HepG2 (cell line): ENCODE data around the gene SERTAD1. TPM values are rescaled to one million over a fixed set of nuclear protein-coding genes. Genes with fewer than 3 reads are reported as not detected.

ENCODE experiments used
- BORCS8-MEF2B ChIP-seq: sonication (generic); formaldehyde crosslinking; IDR thresholded peaks from 2 replicates; pipeline ENCODE4 v1.8.0; 2022; ENCODE audit warnings: mild to moderate bottlenecking, missing genetic modification reagents
- CHD4 ChIP-seq: fragments of 200-600 bp; sonication (generic); IDR thresholded peaks from 2 replicates; pipeline ENCODE4 v1.7.0; 2017; ENCODE audit warnings: mild to moderate bottlenecking, low read length, borderline replicate concordance
- DNMT1 ChIP-seq: sonication (generic); formaldehyde crosslinking; IDR thresholded peaks from 2 replicates; pipeline ENCODE4 v1.5.1; 2020; ENCODE audit warnings: mild to moderate bottlenecking, missing genetic modification reagents
- EEA1 ChIP-seq: sonication (generic); formaldehyde crosslinking; IDR thresholded peaks from 2 replicates; pipeline ENCODE4 v1.5.1; 2020; ENCODE audit warnings: mild to moderate bottlenecking, missing genetic modification reagents, borderline replicate concordance
- HIVEP1 ChIP-seq: sonication (generic); formaldehyde crosslinking; IDR thresholded peaks from 2 replicates; pipeline ENCODE4 v1.4.0; 2020; ENCODE audit warnings: mild to moderate bottlenecking, missing genetic modification reagents
- JARID2 ChIP-seq: sonication (generic); formaldehyde crosslinking; IDR thresholded peaks from 2 replicates; pipeline ENCODE4 v1.8.1; 2023; ENCODE audit warnings: missing genetic modification reagents, inconsistent platforms; ENCODE audit not compliant: insufficient replicate concordance
- KDM1A ChIP-seq: IDR thresholded peaks from 2 replicates; pipeline ENCODE4 v1.6.1; 2016; ENCODE audit warnings: missing compliant biosample characterization
- MIER2 ChIP-seq: IDR thresholded peaks from 2 replicates; pipeline ENCODE4 v1.6.1; 2016; ENCODE audit warnings: missing biosample characterization, missing genetic modification reagents
- MTA1 ChIP-seq: sonication (generic); formaldehyde crosslinking; IDR thresholded peaks from 2 replicates; pipeline ENCODE4 v1.4.0; 2020; ENCODE audit warnings: missing genetic modification reagents, mild to moderate bottlenecking, borderline replicate concordance
- MZF1 ChIP-seq: sonication (generic); formaldehyde crosslinking; IDR thresholded peaks from 2 replicates; pipeline ENCODE4 v1.8.1; 2023; ENCODE audit warnings: mild to moderate bottlenecking, missing genetic modification reagents, borderline replicate concordance
- PHF20 ChIP-seq: sonication (generic); formaldehyde crosslinking; IDR thresholded peaks from 2 replicates; pipeline ENCODE4 v1.5.0; 2020; ENCODE audit warnings: mild to moderate bottlenecking, missing genetic modification reagents
- RXRA ChIP-seq: sonication (generic); formaldehyde crosslinking; IDR thresholded peaks from 2 replicates; pipeline ENCODE4 v1.5.1; 2020; ENCODE audit warnings: missing genetic modification reagents
- RXRB ChIP-seq: IDR thresholded peaks from 2 replicates; pipeline ENCODE4 v1.6.1; 2016; ENCODE audit warnings: borderline replicate concordance, missing genetic modification reagents, missing compliant biosample characterization
- SKI ChIP-seq: fragments of 450-650 bp; IDR thresholded peaks from one replicate; pipeline ENCODE4 v1.6.1; 2018; ENCODE audit warnings: mild to moderate bottlenecking; ENCODE audit not compliant: partially characterized antibody
- SMAD9 ChIP-seq: sonication (generic); formaldehyde crosslinking; IDR thresholded peaks from 2 replicates; pipeline ENCODE4 v1.5.1; 2020; ENCODE audit warnings: mild to moderate bottlenecking, missing genetic modification reagents
- SMYD3 ChIP-seq: sonication (generic); formaldehyde crosslinking; IDR thresholded peaks from 2 replicates; pipeline ENCODE4 v1.8.1; 2023; ENCODE audit warnings: mild to moderate bottlenecking, missing genetic modification reagents
- ZBTB21 ChIP-seq: sonication (generic); formaldehyde crosslinking; IDR thresholded peaks from 2 replicates; pipeline ENCODE4 v1.4.0; 2020; ENCODE audit warnings: missing genetic modification reagents
- ZBTB33 ChIP-seq: sonication (generic); formaldehyde crosslinking; IDR thresholded peaks from 2 replicates; pipeline ENCODE4 v1.4.0; 2020; ENCODE audit warnings: missing genetic modification reagents
- ZKSCAN8 ChIP-seq: IDR thresholded peaks from 2 replicates; pipeline ENCODE4 v1.6.1; 2016; ENCODE audit warnings: borderline replicate concordance, missing genetic modification reagents, missing compliant biosample characterization
- ZNF180 ChIP-seq: sonication (generic); formaldehyde crosslinking; IDR thresholded peaks from 2 replicates; pipeline ENCODE4 v1.4.0; 2020; ENCODE audit warnings: low read depth, missing genetic modification reagents, borderline replicate concordance
- ZSCAN22 ChIP-seq: sonication (generic); formaldehyde crosslinking; IDR thresholded peaks from 2 replicates; pipeline ENCODE4 v1.4.0; 2020; ENCODE audit warnings: mild to moderate bottlenecking, missing genetic modification reagents
- ZSCAN9 ChIP-seq: IDR thresholded peaks from 2 replicates; pipeline ENCODE4 v1.6.1; 2016; ENCODE audit warnings: borderline replicate concordance
- polyA plus RNA-seq, 8 experiments: library from polyadenylated mRNA; depleted of rRNA in 3 of 8; stranded (reverse) in 7 of 8; unstranded in 1 of 8; fragments of >200 nt; fragmentation: Illumina TruSeq in 4 of 8; extraction: Trizol in 4 of 8; gene quantifications; 2 replicates each; pipeline versions ENCODE4 v1.2.1 to v1.2.3, GENCODE V29; 2011 to 2016; ENCODE audit warnings: low read depth in 4 of 8, missing spikeins in 1 of 8, mixed read lengths in 1 of 8; ENCODE audit not compliant: insufficient read depth in 1 of 8
- total RNA-seq, 5 experiments: library from RNA; depleted of rRNA; stranded (reverse); fragments of >200 nt; fragmentation: Illumina TruSeq; extraction: Trizol; gene quantifications; 2 replicates each; pipeline ENCODE4 v1.2.3, GENCODE V29; 2016; ENCODE audit warnings: low read depth in 1 of 5
- TF ChIP-seq, protein P1 (sequence below): IDR thresholded peaks from 2 replicates; pipeline ENCODE4 v1.6.1; 2012; ENCODE audit warnings: low read depth, low read length, improper control_type of control experiment
- TF ChIP-seq, protein P2 (sequence below): sonication (generic); formaldehyde crosslinking; conservative IDR thresholded peaks from 2 replicates; pipeline ENCODE4 v1.8.0; 2022; ENCODE audit warnings: low read depth, missing genetic modification reagents
- TF ChIP-seq, protein P3 (sequence below): sonication (generic); formaldehyde crosslinking; IDR thresholded peaks from 2 replicates; pipeline ENCODE4 v1.5.0; 2020; ENCODE audit warnings: missing genetic modification reagents, mild to moderate bottlenecking, borderline replicate concordance

The SERTAD1 gene
- total and polyA plus RNA-seq, 2 of the 13 experiments (the other 11 are each of a cell fraction or from before 2014, with no cell fraction given), result 4.3 to 4.5 TPM

- TF ChIP-seq MZF1 (CRISPR knock-in tag) (no peak), MIER2 (CRISPR knock-in tag) (no peak), RXRA (CRISPR knock-in tag) (no peak; the same call in 1 of the 2 replicates), EEA1 (CRISPR knock-in tag) (no peak), CHD4 (no peak), RXRB (no peak; the same call in 1 of the 2 replicates), SMYD3 (CRISPR knock-in tag) (no peak), ZKSCAN8 (CRISPR knock-in tag) (no peak), JARID2 (CRISPR knock-in tag) (no peak), ZBTB21 (no peak), SKI (no peak), MTA1 (no peak), BORCS8-MEF2B (CRISPR knock-in tag) (no peak), KDM1A (CRISPR knock-in tag) (0 out of 2 replicates have a peak, but pooled peaks have one; percentile 30), HIVEP1 (no peak), ZSCAN9 (CRISPR knock-in tag) (0 out of 2 replicates have a peak, but pooled peaks have one; percentile 29), SMAD9 (CRISPR knock-in tag) (no peak), DNMT1 (CRISPR knock-in tag) (no peak), ZNF180 (CRISPR knock-in tag) (no peak), PHF20 (CRISPR knock-in tag) (no peak), ZSCAN22 (CRISPR knock-in tag) (no peak), ZBTB33 (CRISPR knock-in tag) (no peak)
- TF ChIP-seq, protein P1, sequence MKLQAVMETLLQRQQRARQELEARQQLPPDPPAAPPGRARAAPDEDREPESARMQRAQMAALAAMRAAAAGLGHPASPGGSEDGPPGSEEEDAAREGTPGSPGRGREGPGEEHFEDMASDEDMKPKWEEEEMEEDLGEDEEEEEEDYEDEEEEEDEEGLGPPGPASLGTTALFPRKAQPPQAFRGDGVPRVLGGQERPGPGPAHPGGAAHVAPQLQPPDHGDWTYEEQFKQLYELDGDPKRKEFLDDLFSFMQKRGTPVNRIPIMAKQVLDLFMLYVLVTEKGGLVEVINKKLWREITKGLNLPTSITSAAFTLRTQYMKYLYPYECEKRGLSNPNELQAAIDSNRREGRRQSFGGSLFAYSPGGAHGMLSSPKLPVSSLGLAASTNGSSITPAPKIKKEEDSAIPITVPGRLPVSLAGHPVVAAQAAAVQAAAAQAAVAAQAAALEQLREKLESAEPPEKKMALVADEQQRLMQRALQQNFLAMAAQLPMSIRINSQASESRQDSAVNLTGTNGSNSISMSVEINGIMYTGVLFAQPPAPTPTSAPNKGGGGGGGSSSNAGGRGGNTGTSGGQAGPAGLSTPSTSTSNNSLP, result no peak
- TF ChIP-seq, protein P2, sequence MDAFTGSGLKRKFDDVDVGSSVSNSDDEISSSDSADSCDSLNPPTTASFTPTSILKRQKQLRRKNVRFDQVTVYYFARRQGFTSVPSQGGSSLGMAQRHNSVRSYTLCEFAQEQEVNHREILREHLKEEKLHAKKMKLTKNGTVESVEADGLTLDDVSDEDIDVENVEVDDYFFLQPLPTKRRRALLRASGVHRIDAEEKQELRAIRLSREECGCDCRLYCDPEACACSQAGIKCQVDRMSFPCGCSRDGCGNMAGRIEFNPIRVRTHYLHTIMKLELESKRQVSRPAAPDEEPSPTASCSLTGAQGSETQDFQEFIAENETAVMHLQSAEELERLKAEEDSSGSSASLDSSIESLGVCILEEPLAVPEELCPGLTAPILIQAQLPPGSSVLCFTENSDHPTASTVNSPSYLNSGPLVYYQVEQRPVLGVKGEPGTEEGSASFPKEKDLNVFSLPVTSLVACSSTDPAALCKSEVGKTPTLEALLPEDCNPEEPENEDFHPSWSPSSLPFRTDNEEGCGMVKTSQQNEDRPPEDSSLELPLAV (CRISPR knock-in tag), result no peak
- TF ChIP-seq, protein P3, sequence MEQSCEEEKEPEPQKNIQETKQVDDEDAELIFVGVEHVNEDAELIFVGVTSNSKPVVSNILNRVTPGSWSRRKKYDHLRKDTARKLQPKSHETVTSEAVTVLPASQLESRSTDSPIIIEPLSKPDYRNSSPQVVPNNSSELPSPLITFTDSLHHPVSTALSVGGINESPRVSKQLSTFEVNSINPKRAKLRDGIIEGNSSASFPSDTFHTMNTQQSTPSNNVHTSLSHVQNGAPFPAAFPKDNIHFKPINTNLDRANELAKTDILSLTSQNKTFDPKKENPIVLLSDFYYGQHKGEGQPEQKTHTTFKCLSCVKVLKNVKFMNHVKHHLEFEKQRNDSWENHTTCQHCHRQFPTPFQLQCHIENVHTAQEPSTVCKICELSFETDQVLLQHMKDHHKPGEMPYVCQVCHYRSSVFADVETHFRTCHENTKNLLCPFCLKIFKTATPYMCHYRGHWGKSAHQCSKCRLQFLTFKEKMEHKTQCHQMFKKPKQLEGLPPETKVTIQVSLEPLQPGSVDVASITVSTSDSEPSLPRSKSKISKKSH (CRISPR knock-in tag), result no peak
Measured at GRCh38 chr19:40416918-40417642, 8.7 kb downstream of the SERTAD1 start (continued).
